Fibroblast of upper back skin (primary cell): ENCODE data around the gene IL36RN.

Experiments used
- DNase-seq: peaks from one replicate; pipeline ENCODE4 v3.0.0-alpha.2; 2013

The IL36RN gene

GRCh38 chr2:113050921-113051895 is 7.8 kb upstream of the IL36RN start:
- DNase-seq: no peak

DNA sequence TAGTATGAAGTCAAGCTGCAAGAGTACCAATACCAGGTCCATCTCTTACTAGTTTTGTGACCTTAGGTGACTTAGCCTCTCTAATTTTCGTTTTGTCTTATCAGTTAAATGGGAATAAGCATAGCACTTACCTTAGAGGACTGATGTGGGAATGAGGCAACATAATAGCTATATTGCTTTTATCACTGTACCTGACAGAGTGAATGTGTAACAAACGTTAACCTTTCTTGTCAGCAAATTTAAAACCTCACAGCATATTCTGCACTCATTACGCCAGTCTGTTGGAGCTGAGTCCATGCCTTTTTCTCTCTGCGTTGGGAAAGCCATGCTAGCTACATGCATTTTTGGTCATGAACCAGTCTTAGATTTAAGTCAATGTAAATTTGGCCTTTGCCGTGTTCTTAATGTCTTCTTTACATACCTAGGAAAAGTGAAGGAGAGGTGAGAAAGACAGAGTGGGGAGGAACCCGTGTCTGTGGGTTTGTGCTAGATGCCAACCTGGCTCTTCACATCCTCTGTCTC is 6.5 kb upstream of the IL36RN start, which contains the start of gene IL36B:
Gene IL36B, minus strand, starts transcription at position 472 of the 522 bp plus-strand sequence.
- no peak for DNase-seq

DNA sequence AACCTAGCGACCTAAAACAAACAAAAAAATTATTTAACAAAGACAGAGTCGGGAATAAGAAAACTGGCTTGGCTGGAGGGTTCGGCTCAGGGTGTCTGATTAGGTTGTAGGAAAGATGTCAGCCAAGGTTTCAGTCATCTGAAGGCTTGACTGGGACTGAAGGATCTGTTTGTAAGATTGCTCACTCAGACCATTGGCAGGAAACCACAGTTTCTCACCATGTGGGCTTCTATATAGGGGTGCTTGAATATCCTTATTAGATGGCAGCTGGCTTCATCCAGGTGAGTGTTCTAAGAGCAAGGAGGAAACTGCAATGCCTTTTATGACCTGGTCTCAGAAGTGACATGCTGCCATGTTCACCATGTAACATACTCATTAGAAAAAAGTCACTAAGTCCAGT is 5.3 kb upstream of the IL36RN start:
- DNase-seq: no peak

DNA sequence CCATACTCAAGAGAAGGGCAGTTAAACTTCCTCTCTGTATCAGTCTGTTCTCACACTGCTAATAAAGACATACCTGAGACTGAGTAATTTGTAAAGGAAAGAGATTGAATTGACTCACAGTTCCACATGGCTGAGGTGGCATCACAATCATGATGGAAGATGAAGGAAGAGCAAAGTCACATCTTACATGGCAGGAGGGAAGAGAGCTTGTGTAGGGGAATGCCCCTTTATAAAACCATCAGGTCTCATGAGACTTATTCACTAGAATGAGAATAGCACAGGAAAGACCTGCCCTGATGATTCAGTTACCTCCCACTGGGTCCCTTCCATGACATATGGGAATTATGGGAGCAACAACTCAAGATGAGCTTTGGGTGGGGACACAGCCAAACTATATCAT is 4.9 kb upstream of the IL36RN start:
- DNase-seq: no peak

DNA sequence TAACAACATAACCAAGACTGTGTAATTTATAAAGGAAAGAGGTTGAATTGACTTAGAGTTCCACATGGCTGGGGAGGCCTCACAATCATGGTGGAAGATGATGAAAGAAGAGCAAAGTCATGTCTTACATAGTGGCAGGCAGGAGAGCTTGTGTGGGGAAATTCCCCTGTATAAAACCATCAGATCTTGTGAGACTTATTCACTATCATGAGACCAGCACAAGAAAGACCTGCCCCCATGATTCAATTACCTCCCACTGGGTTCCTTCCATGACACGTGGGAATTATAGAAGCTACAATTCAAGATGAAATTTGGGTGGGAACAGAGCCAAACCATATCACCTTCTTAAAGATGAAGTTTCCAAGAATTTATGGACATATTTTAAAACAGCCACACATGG is 2.5 kb upstream of the IL36RN start:
- DNase-seq: no peak

GRCh38 chr2:113057117-113057516 is 1.9 kb upstream of the IL36RN start:
- DNase-seq: no peak

GRCh38 chr2:113058411-113058994 is 495 bp upstream of the IL36RN start:
- no peak for DNase-seq

GRCh38 chr2:113060396-113060795 is 1.4 kb downstream of the IL36RN start:
- DNase-seq: no peak

DNA sequence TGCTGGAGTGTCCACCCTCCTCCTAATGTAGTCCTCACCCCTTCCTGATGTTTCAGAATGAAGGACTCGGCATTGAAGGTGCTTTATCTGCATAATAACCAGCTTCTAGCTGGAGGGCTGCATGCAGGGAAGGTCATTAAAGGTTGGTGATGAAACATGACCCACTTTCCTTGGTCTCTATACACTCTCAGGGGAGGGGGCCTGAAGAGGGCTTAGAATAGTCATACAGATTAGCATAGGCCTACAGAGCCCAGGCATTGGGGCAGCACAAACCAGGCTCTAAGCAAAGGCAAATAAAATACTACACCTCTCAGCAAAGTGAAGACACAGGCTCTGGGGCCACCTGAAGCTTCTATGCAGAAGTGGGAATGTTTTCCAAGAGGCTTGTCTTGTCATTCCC is 1.8 kb downstream of the IL36RN start:
- no peak for DNase-seq

DNA sequence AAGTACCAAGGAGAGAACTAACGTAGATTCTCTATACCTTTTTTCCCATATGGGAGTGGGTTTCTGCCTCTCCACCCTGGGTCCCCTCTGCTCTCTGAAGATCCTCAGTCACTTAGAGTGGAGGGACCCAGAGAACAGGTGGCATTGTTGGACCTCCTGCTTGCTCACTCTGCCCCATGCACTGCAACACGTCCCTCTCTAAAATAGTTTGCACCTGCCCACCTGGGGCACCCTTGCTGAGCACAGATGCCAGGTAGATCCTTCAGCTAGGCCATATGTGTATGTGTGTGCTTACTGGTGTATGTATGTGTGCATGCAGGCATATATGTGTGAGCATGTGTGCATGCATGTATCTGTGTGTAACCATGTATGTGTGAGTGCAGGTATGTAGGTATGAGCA is 2.2 kb downstream of the IL36RN start:
- no peak for DNase-seq

DNA sequence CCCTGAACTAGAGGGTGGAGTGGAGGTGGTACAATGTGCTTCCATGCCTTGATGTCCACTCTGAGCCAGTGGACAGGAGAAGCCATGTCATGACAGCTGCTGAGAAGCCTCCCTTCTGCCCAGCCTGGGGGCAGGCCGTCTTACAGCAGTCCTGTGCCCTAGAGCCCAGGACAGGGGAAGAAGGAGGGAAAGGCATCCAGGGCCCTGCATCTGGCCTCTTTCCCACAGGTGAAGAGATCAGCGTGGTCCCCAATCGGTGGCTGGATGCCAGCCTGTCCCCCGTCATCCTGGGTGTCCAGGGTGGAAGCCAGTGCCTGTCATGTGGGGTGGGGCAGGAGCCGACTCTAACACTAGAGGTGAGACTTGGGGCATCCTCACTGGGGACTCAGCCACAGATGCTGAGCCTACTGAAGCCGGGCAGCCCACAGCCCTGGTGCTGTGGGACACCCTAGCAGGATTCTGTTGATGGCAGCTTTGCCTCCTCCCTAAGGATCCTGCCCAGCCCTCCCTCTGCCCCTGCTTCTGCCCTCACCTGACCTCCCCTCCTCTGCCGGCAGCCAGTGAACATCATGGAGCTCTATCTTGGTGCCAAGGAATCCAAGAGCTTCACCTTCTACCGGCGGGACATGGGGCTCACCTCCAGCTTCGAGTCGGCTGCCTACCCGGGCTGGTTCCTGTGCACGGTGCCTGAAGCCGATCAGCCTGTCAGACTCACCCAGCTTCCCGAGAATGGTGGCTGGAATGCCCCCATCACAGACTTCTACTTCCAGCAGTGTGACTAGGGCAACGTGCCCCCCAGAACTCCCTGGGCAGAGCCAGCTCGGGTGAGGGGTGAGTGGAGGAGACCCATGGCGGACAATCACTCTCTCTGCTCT is 3.1 kb downstream of the IL36RN start:
- no peak for DNase-seq

DNA sequence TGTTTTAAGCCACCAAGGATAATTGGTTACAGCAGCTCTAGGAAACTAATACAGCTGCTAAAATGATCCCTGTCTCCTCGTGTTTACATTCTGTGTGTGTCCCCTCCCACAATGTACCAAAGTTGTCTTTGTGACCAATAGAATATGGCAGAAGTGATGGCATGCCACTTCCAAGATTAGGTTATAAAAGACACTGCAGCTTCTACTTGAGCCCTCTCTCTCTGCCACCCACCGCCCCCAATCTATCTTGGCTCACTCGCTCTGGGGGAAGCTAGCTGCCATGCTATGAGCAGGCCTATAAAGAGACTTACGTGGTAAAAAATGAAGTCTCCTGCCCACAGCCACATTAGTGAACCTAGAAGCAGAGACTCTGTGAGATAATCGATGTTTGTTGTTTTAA is 5.3 kb downstream of the IL36RN start:
- DNase-seq: no peak

- no peak for DNase-seq
Observed at GRCh38 chr2:113064898-113065297, 5.9 kb downstream of the IL36RN start.

- DNase-seq: no peak
Observed at GRCh38 chr2:113067681-113068080, 8.7 kb downstream of the IL36RN start, which contains the start of gene IL1F10. TSS of gene IL1F10 (plus strand) at chr2:113067970. CDS start at chr2:113072739, 4,769 bp downstream.

DNA sequence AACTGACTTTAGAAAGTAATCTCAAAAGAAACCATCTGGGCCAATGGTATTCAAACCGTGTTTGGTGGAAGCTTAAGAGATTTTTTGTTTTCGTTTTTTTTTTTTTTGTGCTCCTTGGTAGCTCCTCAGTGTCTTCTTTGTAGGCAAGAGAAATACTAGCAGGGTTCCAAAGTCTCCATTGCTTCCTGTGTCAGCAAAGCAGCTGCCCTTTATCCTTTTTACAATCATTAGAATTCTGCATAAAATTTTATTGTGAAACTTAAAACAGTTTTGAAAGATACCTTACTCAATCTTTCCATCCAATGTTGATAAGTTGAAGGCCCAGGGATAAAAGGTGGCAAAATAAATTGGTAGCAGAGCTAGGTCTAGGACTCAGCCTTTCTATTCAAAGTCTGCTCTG is 9.3 kb downstream of the IL36RN start:
- no peak for DNase-seq

DNA sequence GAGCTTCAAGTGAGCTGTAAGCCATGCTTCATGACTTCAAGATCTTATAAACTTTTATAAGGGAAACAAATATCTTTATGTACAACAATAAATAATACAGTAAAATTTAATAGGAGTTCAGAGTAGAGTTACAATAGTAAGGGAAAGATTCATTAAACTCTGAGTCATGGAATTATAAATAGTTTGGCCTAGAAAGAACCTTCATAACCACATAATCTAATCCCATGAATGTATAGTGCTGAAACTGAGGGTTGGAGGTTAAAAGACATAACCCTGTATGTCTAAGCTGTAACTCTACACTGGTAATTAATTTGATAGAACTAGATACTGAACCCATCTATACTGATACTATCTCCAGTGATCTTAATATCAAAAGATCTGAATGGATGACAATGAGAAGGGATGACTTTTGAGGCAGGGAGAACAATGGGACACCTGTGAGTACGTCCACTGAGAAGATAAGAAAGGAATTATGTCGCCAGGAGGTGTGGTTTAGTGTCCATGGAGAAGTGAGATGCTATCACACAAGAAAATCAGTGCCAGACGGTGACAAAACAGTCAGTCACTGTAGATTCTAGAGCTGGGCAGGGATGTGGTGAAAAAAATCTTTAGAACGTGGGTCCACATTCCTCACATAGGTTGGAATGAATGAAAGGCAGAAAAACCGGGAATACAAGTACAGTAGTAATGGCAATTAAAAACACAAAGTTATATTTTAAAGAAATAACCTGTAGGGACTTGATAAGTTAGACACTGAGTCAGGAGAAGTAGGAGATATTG is 9.9 kb downstream of the IL36RN start:
- DNase-seq: peak; percentile 25

- no peak for DNase-seq
Observed at GRCh38 chr2:113069676-113070605, 10.9 kb downstream of the IL36RN start.

DNA sequence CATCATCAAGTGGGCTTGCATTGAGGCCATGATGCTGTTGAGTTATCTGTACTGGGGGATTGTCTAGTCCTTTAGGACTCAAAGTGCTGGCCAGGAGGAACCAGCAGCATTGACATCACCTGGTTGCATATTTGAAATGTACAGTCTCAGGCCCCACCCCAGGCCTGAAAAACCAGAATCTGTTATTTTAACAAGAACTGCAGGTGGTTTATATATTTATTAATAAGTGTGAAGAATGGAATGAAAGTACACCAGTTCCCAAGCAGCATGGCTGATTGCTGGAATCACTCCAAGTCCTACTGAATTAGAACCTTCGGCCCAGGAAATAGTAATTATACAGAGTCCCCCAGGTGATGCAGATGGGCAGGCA is 11.6 kb downstream of the IL36RN start:
- DNase-seq: no peak

DNA sequence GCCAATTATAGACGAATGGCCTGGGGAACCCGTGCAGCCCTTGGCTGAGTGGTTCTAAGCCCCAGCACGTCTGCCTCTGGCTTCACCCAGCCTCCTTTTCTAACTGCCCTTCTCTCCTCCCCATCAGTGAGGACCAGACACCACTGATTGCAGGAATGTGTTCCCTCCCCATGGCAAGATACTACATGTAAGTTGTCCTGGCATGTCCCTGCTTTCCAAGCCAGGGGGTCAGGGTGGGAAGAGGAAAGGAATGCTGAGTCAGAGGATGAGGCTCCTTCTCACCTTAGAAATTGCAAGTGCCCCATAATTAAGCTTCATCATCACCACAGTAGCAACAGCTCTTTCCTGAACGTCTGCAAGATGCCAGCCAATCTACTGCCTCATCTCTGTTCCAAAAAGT is 13.6 kb downstream of the IL36RN start:
- no peak for DNase-seq

DNA sequence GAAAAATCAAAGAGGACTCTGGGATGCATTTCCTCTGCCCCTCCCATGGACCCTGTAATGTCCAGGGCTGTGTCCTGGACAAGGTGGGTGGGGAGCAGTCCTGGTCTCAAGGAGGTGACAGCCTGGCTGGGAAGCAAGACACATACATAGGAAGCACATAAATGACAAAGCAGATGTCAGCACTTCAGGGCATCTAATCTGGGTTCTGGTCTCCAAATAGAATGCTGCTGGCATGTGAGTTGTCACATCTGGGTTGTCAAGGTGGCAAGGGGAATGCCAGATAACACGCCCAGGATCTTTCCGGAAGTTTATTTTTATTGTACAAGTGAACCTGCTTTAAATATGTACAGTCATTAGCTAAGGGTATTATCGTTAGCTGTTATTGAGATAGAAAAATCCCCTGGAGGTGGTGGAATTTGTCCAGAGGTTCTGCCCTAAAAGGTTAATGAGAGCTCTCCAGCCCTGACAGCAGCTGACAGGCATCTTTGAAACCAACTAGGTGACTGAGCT is 14.4 kb downstream of the IL36RN start:
- no peak for DNase-seq

DNA sequence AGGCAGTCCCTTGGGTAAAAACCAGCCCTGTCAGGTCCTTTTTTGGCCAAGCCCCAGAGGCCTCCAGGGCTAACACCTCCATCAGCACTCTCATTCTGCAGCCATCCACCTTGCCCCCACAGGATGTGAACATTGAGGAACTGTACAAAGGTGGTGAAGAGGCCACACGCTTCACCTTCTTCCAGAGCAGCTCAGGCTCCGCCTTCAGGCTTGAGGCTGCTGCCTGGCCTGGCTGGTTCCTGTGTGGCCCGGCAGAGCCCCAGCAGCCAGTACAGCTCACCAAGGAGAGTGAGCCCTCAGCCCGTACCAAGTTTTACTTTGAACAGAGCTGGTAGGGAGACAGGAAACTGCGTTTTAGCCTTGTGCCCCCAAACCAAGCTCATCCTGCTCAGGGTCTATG is 16.0 kb downstream of the IL36RN start:
- no peak for DNase-seq
